ENCODE results near the gene ZNF862.

The ZNF862 gene

GRCh38 chr7:149811221-149811620 is 27.0 kb upstream of the ZNF862 start:
- no peak for DNase-seq (ENCODE audit: low read depth)

GRCh38 chr7:149811831-149812490 is 26.2 kb upstream of the ZNF862 start:
- DNase-seq (ENCODE audit: low read depth) = no peak

GRCh38 chr7:149813254-149814035 is 24.7 kb upstream of the ZNF862 start:
- DNase-seq (ENCODE audit: low read depth) = no peak

- DNase-seq (ENCODE audit: low read depth) = no peak
Observed at GRCh38 chr7:149814494-149814893, 23.7 kb upstream of the ZNF862 start.

GRCh38 chr7:149815121-149815520 is 23.1 kb upstream of the ZNF862 start:
- DNase-seq (ENCODE audit: low read depth) = no peak

GRCh38 chr7:149815661-149816266 is 22.4 kb upstream of the ZNF862 start:
- no peak for DNase-seq (ENCODE audit: low read depth)

- DNase-seq (ENCODE audit: low read depth) = no peak
Observed at GRCh38 chr7:149816267-149816751, 21.9 kb upstream of the ZNF862 start.

GRCh38 chr7:149816794-149817193 is 21.4 kb upstream of the ZNF862 start:
- DNase-seq (ENCODE audit: low read depth) = no peak

- DNase-seq (ENCODE audit: low read depth) = no peak
Observed at GRCh38 chr7:149817301-149817771, 20.8 kb upstream of the ZNF862 start.

GRCh38 chr7:149817836-149818535 is 20.2 kb upstream of the ZNF862 start:
- DNase-seq (ENCODE audit: low read depth) = no peak

- no peak for DNase-seq (ENCODE audit: low read depth)
Observed at GRCh38 chr7:149818536-149818840, 19.7 kb upstream of the ZNF862 start.

- DNase-seq (ENCODE audit: low read depth) = no peak
Observed at GRCh38 chr7:149819141-149819960, 18.8 kb upstream of the ZNF862 start.

- no peak for DNase-seq (ENCODE audit: low read depth)
Observed at GRCh38 chr7:149819961-149820340, 18.2 kb upstream of the ZNF862 start.

GRCh38 chr7:149820622-149821190 is 17.5 kb upstream of the ZNF862 start:
- no peak for DNase-seq (ENCODE audit: low read depth)

- DNase-seq (ENCODE audit: low read depth) = no peak
Observed at GRCh38 chr7:149821191-149822148, 16.7 kb upstream of the ZNF862 start.

- DNase-seq (ENCODE audit: low read depth) = no peak
Observed at GRCh38 chr7:149822353-149822943, 15.7 kb upstream of the ZNF862 start.

- DNase-seq (ENCODE audit: low read depth) = no peak
Observed at GRCh38 chr7:149823191-149823630, 15.0 kb upstream of the ZNF862 start.

GRCh38 chr7:149823631-149824199 is 14.5 kb upstream of the ZNF862 start:
- DNase-seq (ENCODE audit: low read depth) = no peak

GRCh38 chr7:149824301-149824741 is 13.9 kb upstream of the ZNF862 start:
- no peak for DNase-seq (ENCODE audit: low read depth)
